HG02870 (cell line): ENCODE measurements around the gene PUDP.
"Not testable (repeated sequence)": the region's sequence is repeated elsewhere in the genome, so short reads cannot be mapped to it uniquely, and the experiment has no call there.

Source experiments
- ATAC-seq: cut with Tn5 transposase; IDR thresholded peaks from one replicate; pipeline ENCODE4 v1.9.1; 2021; ENCODE audit warnings: mild to moderate bottlenecking, moderate library complexity; ENCODE audit not compliant: unreplicated experiment

The PUDP gene

GRCh38 chrX:7045238-7045955 lies 102.6 kb downstream of the PUDP start:
- no peak for ATAC-seq

GRCh38 chrX:7043796-7044433 lies 104.0 kb downstream of the PUDP start:
- ATAC-seq, result not testable (repeated sequence)

GRCh38 chrX:7028246-7028645 lies 119.7 kb downstream of the PUDP start:
- ATAC-seq, result no peak

- ATAC-seq, result no peak
These were observed 120.9 kb downstream of the PUDP start for GRCh38 chrX:7027071-7027470.

GRCh38 chrX:7026365-7026764 lies 121.6 kb downstream of the PUDP start:
- ATAC-seq, result not testable (repeated sequence)

- ATAC-seq, result no peak
These were observed 122.5 kb downstream of the PUDP start for GRCh38 chrX:7025471-7025870.

- ATAC-seq, result no peak
These were observed 123.1 kb downstream of the PUDP start for GRCh38 chrX:7024850-7025249.

- ATAC-seq, result not testable (repeated sequence)
These were observed 125.0 kb downstream of the PUDP start for GRCh38 chrX:7022996-7023395.

GRCh38 chrX:7021991-7022390 lies 126.0 kb downstream of the PUDP start:
- ATAC-seq, result no peak

- ATAC-seq, result no peak
These were observed 128.4 kb downstream of the PUDP start for GRCh38 chrX:7019555-7019954.

GRCh38 chrX:7012262-7012834 lies 135.6 kb downstream of the PUDP start:
- ATAC-seq, result not testable (repeated sequence)

GRCh38 chrX:7010897-7011296 lies 137.1 kb downstream of the PUDP start:
- not testable (repeated sequence) for ATAC-seq

- ATAC-seq, result not testable (repeated sequence)
These were observed 140.6 kb downstream of the PUDP start for GRCh38 chrX:7007328-7007727.
